ENCODE measurements around the gene FCMR. TPM values are rescaled to one million over a fixed set of nuclear protein-coding genes. Genes with fewer than 3 reads are reported as not detected.

FCMR gene
- polyA plus RNA-seq, 2 donors: 0.90 to 2.5 TPM

- Histone ChIP-seq H3K36me3 (ENCODE audit: control insufficient read depth in 2 of 2, insufficient read depth in 2 of 2, low read length in 1 of 2) (no peaks in the 10 kb centered on the region), H3K27me3 (ENCODE audit: control insufficient read depth in 1 of 2, insufficient read depth in 2 of 2, low read length in 2 of 2) (no peaks in the 10 kb centered on the region), H3K4me1 (ENCODE audit: control insufficient read depth in 2 of 2, insufficient read depth in 2 of 2, low read length in 1 of 2) (no peaks in the 10 kb centered on the region), H3K9me3 (ENCODE audit: control insufficient read depth in 2 of 2, insufficient read depth in 1 of 2, low read depth in 1 of 2, low read length in 1 of 2) (no peaks in the 10 kb centered on the region), H3K4me3 (ENCODE audit: low read depth in 1 of 2, low read length in 2 of 2) (no peak overlapping the region), H3K27ac (ENCODE audit: low read depth in 2 of 2, low read length in 1 of 2) (no peak overlapping the region)
- 63 to 70% methylated on average over 1 of the region's 1 CpG for WGBS, 2 donors
These were observed 53.5 kb downstream of the FCMR start for GRCh38 chr1:206868264-206868663.

GRCh38 chr1:206867716-206868115 is 54.0 kb downstream of the FCMR start:
- Histone ChIP-seq H3K9me3 (ENCODE audit: control insufficient read depth in 2 of 2, insufficient read depth in 1 of 2, low read depth in 1 of 2, low read length in 1 of 2) (no peaks in the 10 kb centered on the region), H3K27ac (ENCODE audit: low read depth in 2 of 2, low read length in 1 of 2) (no peak overlapping the region), H3K4me1 (ENCODE audit: control insufficient read depth in 2 of 2, insufficient read depth in 2 of 2, low read length in 1 of 2) (no peaks in the 10 kb centered on the region), H3K36me3 (ENCODE audit: control insufficient read depth in 2 of 2, insufficient read depth in 2 of 2, low read length in 1 of 2) (no peaks in the 10 kb centered on the region), H3K4me3 (ENCODE audit: low read depth in 1 of 2, low read length in 2 of 2) (no peak overlapping the region), H3K27me3 (ENCODE audit: control insufficient read depth in 1 of 2, insufficient read depth in 2 of 2, low read length in 2 of 2) (no peaks in the 10 kb centered on the region)

- WGBS, 2 donors: 50 to 53% methylated on average over 1 of the region's 1 CpG
- Histone ChIP-seq H3K4me3 (ENCODE audit: low read depth in 1 of 2, low read length in 2 of 2) (no peak overlapping the region), H3K27ac (ENCODE audit: low read depth in 2 of 2, low read length in 1 of 2) (no peak overlapping the region), H3K9me3 (ENCODE audit: control insufficient read depth in 2 of 2, insufficient read depth in 1 of 2, low read depth in 1 of 2, low read length in 1 of 2) (no peaks in the 10 kb centered on the region), H3K36me3 (ENCODE audit: control insufficient read depth in 2 of 2, insufficient read depth in 2 of 2, low read length in 1 of 2) (no peaks in the 10 kb centered on the region), H3K4me1 (ENCODE audit: control insufficient read depth in 2 of 2, insufficient read depth in 2 of 2, low read length in 1 of 2) (no peaks in the 10 kb centered on the region), H3K27me3 (ENCODE audit: control insufficient read depth in 1 of 2, insufficient read depth in 2 of 2, low read length in 2 of 2) (no peaks in the 10 kb centered on the region)
These were observed 54.5 kb downstream of the FCMR start for GRCh38 chr1:206867239-206867638.

GRCh38 chr1:206866062-206866461 is 55.7 kb downstream of the FCMR start:
- Histone ChIP-seq H3K9me3 (ENCODE audit: control insufficient read depth in 2 of 2, insufficient read depth in 1 of 2, low read depth in 1 of 2, low read length in 1 of 2) (no peaks in the 10 kb centered on the region), H3K27ac (ENCODE audit: low read depth in 2 of 2, low read length in 1 of 2) (no peak overlapping the region), H3K4me3 (ENCODE audit: low read depth in 1 of 2, low read length in 2 of 2) (no peak overlapping the region), H3K4me1 (ENCODE audit: control insufficient read depth in 2 of 2, insufficient read depth in 2 of 2, low read length in 1 of 2) (no peaks in the 10 kb centered on the region), H3K27me3 (ENCODE audit: control insufficient read depth in 1 of 2, insufficient read depth in 2 of 2, low read length in 2 of 2) (no peaks in the 10 kb centered on the region), H3K36me3 (ENCODE audit: control insufficient read depth in 2 of 2, insufficient read depth in 2 of 2, low read length in 1 of 2) (no peaks in the 10 kb centered on the region)
- WGBS, 2 donors: 49 to 52% methylated on average over 2 of the region's 2 CpGs

- Histone ChIP-seq H3K4me3 (ENCODE audit: low read depth in 1 of 2, low read length in 2 of 2) (no peak within 1 kb of the TSS), H3K27ac (ENCODE audit: low read depth in 2 of 2, low read length in 1 of 2) (peak within 1 kb of the TSS in 1 of 2 donors; percentile 20), H3K9me3 (ENCODE audit: control insufficient read depth in 2 of 2, insufficient read depth in 1 of 2, low read depth in 1 of 2, low read length in 1 of 2) (no peaks in the 10 kb centered on the region), H3K4me1 (ENCODE audit: control insufficient read depth in 2 of 2, insufficient read depth in 2 of 2, low read length in 1 of 2) (no peaks in the 10 kb centered on the region), H3K36me3 (ENCODE audit: control insufficient read depth in 2 of 2, insufficient read depth in 2 of 2, low read length in 1 of 2) (no peaks in the 10 kb centered on the region), H3K27me3 (ENCODE audit: control insufficient read depth in 1 of 2, insufficient read depth in 2 of 2, low read length in 2 of 2) (no peaks in the 10 kb centered on the region)
- WGBS, 2 donors: 33 to 40% methylated on average over 19 of the region's 19 CpGs
These were observed 56.6 kb downstream of the FCMR start, which contains the start of gene IL20 for GRCh38 chr1:206864939-206865671. Gene IL20, plus strand, starts transcription at chr1:206865623. Its CDS starts 230 bp downstream, at chr1:206865853.

- peaks cover 0 to 2% of the 10 kb centered on the region in 2 donors for H3K9me3 ChIP-seq (ENCODE audit: control insufficient read depth in 2 of 2, insufficient read depth in 1 of 2, low read depth in 1 of 2, low read length in 1 of 2)
- no peaks in the 10 kb centered on the region for H3K36me3 ChIP-seq (ENCODE audit: control insufficient read depth in 2 of 2, insufficient read depth in 2 of 2, low read length in 1 of 2)
- no peak overlapping the region for H3K4me3 ChIP-seq (ENCODE audit: low read depth in 1 of 2, low read length in 2 of 2)
- peaks cover 0 to 3% of the 10 kb centered on the region in 2 donors for H3K4me1 ChIP-seq (ENCODE audit: control insufficient read depth in 2 of 2, insufficient read depth in 2 of 2, low read length in 1 of 2)
- no peaks in the 10 kb centered on the region for H3K27me3 ChIP-seq (ENCODE audit: control insufficient read depth in 1 of 2, insufficient read depth in 2 of 2, low read length in 2 of 2)
- 26 to 40% methylated on average over 1 of the region's 1 CpG for WGBS, 2 donors
- no peak overlapping the region for H3K27ac ChIP-seq (ENCODE audit: low read depth in 2 of 2, low read length in 1 of 2)
These were observed 58.5 kb downstream of the FCMR start for GRCh38 chr1:206863266-206863665.

GRCh38 chr1:206860165-206860564 is 61.6 kb downstream of the FCMR start:
- Histone ChIP-seq H3K27me3 (ENCODE audit: control insufficient read depth in 1 of 2, insufficient read depth in 2 of 2, low read length in 2 of 2) (no peaks in the 10 kb centered on the region), H3K36me3 (ENCODE audit: control insufficient read depth in 2 of 2, insufficient read depth in 2 of 2, low read length in 1 of 2) (no peaks in the 10 kb centered on the region), H3K4me3 (ENCODE audit: low read depth in 1 of 2, low read length in 2 of 2) (no peak overlapping the region), H3K27ac (ENCODE audit: low read depth in 2 of 2, low read length in 1 of 2) (no peak overlapping the region), H3K4me1 (ENCODE audit: control insufficient read depth in 2 of 2, insufficient read depth in 2 of 2, low read length in 1 of 2) (peaks cover 0 to 3% of the 10 kb centered on the region in 2 donors), H3K9me3 (ENCODE audit: control insufficient read depth in 2 of 2, insufficient read depth in 1 of 2, low read depth in 1 of 2, low read length in 1 of 2) (peaks cover 0 to 2% of the 10 kb centered on the region in 2 donors)
- WGBS, 2 donors: 83 to 88% methylated on average over 4 of the region's 4 CpGs

GRCh38 chr1:206859082-206859521 is 62.6 kb downstream of the FCMR start:
- Histone ChIP-seq H3K4me3 (ENCODE audit: low read depth in 1 of 2, low read length in 2 of 2) (no peak overlapping the region), H3K27ac (ENCODE audit: low read depth in 2 of 2, low read length in 1 of 2) (peak overlapping the region; percentile 5 to 75), H3K4me1 (ENCODE audit: control insufficient read depth in 2 of 2, insufficient read depth in 2 of 2, low read length in 1 of 2) (peaks cover 0 to 3% of the 10 kb centered on the region in 2 donors), H3K36me3 (ENCODE audit: control insufficient read depth in 2 of 2, insufficient read depth in 2 of 2, low read length in 1 of 2) (no peaks in the 10 kb centered on the region), H3K27me3 (ENCODE audit: control insufficient read depth in 1 of 2, insufficient read depth in 2 of 2, low read length in 2 of 2) (no peaks in the 10 kb centered on the region), H3K9me3 (ENCODE audit: control insufficient read depth in 2 of 2, insufficient read depth in 1 of 2, low read depth in 1 of 2, low read length in 1 of 2) (peaks cover 0 to 2% of the 10 kb centered on the region in 2 donors)
- WGBS, 2 donors: 58 to 68% methylated on average over 5 of the region's 5 CpGs

- Histone ChIP-seq H3K27me3 (ENCODE audit: control insufficient read depth in 1 of 2, insufficient read depth in 2 of 2, low read length in 2 of 2) (no peaks in the 10 kb centered on the region), H3K27ac (ENCODE audit: low read depth in 2 of 2, low read length in 1 of 2) (no peak overlapping the region), H3K36me3 (ENCODE audit: control insufficient read depth in 2 of 2, insufficient read depth in 2 of 2, low read length in 1 of 2) (no peaks in the 10 kb centered on the region), H3K9me3 (ENCODE audit: control insufficient read depth in 2 of 2, insufficient read depth in 1 of 2, low read depth in 1 of 2, low read length in 1 of 2) (peaks cover 0 to 2% of the 10 kb centered on the region in 2 donors), H3K4me1 (ENCODE audit: control insufficient read depth in 2 of 2, insufficient read depth in 2 of 2, low read length in 1 of 2) (peaks cover 0 to 3% of the 10 kb centered on the region in 2 donors), H3K4me3 (ENCODE audit: low read depth in 1 of 2, low read length in 2 of 2) (no peak overlapping the region)
- WGBS, 2 donors: 90 to 93% methylated on average over 5 of the region's 5 CpGs
These were observed 64.9 kb downstream of the FCMR start for GRCh38 chr1:206856674-206857464.

All from esophagus (tissue), 2 donors.